IPS-20b (cell line): ENCODE measurements around the gene NTN1.

Source experiments
- H3K27ac ChIP-seq: one replicate; pipeline ENCODE4 v1.5.1; 2013; ENCODE audit warnings: low read length
- H3K27me3 ChIP-seq: 2 replicates; pipeline ENCODE4 v1.6.1; 2013; ENCODE audit warnings: mild to moderate bottlenecking, low read length, inconsistent platforms; ENCODE audit not compliant: insufficient read depth
- H3K36me3 ChIP-seq: 2 replicates; pipeline ENCODE4 v1.6.1; 2013; ENCODE audit warnings: low read depth, mild to moderate bottlenecking, inconsistent platforms, low read length, moderate library complexity; ENCODE audit not compliant: insufficient read depth
- H3K4me1 ChIP-seq: 2 replicates; pipeline ENCODE4 v1.6.1; 2013; ENCODE audit warnings: mild to moderate bottlenecking, control low read depth, inconsistent platforms, low read length, moderate library complexity; ENCODE audit not compliant: insufficient read depth
- H3K4me3 ChIP-seq: 2 replicates; pipeline ENCODE4 v1.5.1; 2013; ENCODE audit warnings: mild to moderate bottlenecking, low read length, inconsistent platforms
- H3K9ac ChIP-seq: 2 replicates; pipeline ENCODE4 v1.6.1; 2013; ENCODE audit warnings: low read depth, mild to moderate bottlenecking, inconsistent platforms, low read length, moderate library complexity
- H3K9me3 ChIP-seq: 2 replicates; pipeline ENCODE4 v1.6.1; 2013; ENCODE audit warnings: mild to moderate bottlenecking, low read depth, low read length, inconsistent platforms; ENCODE audit not compliant: insufficient read depth

The NTN1 gene

DNA sequence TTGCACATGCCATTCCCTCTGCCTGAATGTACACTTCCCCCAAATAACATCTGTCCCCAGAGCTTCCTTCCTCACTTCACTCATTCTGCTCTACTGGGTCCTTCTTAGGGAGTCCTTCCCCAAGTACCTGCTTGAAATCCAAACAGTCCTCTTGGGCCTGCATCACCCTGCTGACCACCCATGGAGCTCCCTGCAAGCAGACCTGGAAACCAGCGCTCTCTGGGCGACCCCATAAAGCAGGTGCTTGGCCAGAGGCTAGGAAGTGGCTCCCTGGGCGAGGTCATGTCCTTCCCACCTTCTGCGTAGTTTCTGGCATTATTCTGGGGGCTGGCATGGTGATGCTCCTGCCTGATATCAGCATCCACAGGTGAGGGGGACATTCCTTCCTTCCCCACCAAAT is 12.2 kb upstream of the NTN1 start:
- Histone ChIP-seq H3K4me3 (no peak overlapping the region), H3K9me3 (no peaks in the 10 kb centered on the region), H3K4me1 (peaks cover 10% of the 10 kb centered on the region; the same call in 1 of the 2 replicates), H3K9ac (no peak overlapping the region), H3K27ac (no peak overlapping the region), H3K27me3 (peaks cover 89% of the 10 kb centered on the region), H3K36me3 (no peaks in the 10 kb centered on the region)

DNA sequence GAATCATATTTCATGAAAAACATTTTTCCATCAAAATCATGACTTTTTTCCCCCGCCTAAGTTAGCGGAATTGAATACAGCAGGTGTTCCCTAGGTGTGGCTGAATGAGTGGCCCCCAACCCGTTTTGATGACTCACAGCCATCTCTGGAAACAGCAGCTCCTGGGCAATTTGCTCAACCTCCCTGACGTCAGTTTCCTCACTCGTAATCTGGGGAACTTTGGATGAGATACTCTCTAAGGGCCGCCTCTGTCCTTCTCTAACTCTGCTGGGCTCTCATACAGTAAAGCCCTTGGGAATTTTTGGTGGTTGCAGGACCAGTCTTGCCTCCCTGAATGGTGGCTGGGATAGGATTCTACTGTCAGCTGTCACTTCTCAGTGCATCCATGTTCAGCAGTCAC is 11.6 kb upstream of the NTN1 start:
- no peak overlapping the region for H3K9ac ChIP-seq
- H3K27me3 ChIP-seq, result peaks cover 89% of the 10 kb centered on the region
- peaks cover 4% of the 10 kb centered on the region; the same call in 1 of the 2 replicates for H3K4me1 ChIP-seq
- no peak overlapping the region for H3K4me3 ChIP-seq
- no peaks in the 10 kb centered on the region for H3K36me3 ChIP-seq
- H3K9me3 ChIP-seq, result no peaks in the 10 kb centered on the region
- no peak overlapping the region for H3K27ac ChIP-seq

DNA sequence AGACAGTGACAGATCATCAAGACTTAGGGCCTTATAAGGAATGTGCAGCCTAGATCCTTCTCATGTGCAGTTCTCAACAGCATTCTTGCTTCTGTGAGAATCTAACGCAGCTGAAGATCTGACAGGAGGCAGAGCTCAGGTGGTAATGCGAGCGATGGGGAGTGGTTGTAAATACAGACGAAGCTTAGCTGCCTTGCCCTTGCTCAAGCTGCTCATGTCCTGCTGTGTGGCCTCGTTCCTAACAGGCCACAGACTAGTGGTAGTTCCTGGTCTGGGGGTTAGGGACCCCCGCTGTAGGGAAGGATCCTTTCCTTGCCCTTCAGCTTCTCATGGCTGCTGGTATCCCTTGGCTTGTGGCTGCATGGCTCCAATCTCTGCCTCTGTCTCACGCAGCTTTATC is 10.3 kb upstream of the NTN1 start:
- Histone ChIP-seq H3K27me3 (peaks cover 79% of the 10 kb centered on the region), H3K9me3 (no peaks in the 10 kb centered on the region), H3K4me3 (no peak overlapping the region), H3K36me3 (no peaks in the 10 kb centered on the region), H3K9ac (no peak overlapping the region), H3K27ac (no peak overlapping the region), H3K4me1 (peaks cover 3% of the 10 kb centered on the region; the same call in 1 of the 2 replicates)

DNA sequence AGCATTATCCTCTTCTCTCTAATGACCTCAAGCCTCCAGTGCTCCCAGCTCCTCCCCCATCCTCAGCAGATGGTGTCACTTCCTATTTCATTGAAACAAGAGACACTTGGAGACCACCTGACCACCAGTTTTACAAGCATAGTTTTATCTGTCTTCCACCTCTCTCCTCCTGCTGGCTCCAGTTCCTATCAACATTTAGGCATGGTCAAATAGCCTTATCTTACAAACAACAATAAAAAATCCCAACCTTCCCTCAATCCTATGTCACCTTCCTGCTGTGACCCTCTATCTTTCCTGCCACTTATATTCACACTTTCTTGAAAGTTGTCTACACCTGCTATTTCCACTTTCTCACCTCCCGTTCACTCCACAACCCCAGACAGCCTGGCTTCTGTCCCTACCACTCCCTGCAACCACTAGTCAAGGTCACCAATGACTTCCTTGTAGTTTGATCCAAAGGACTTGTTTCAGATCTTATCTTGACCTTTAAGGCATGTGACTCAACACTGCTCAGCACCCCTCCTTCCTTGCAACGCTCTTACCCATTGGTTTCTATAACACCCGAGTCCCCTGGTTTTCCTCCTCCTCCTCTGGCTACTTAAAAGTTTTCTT is 4.3 kb upstream of the NTN1 start:
- H3K4me1 ChIP-seq, result peaks cover 3% of the 10 kb centered on the region; the same call in 1 of the 2 replicates
- peaks cover 83% of the 10 kb centered on the region for H3K27me3 ChIP-seq
- no peak overlapping the region for H3K9ac ChIP-seq
- H3K27ac ChIP-seq, result no peak overlapping the region
- no peak overlapping the region for H3K4me3 ChIP-seq
- no peaks in the 10 kb centered on the region for H3K9me3 ChIP-seq
- no peaks in the 10 kb centered on the region for H3K36me3 ChIP-seq

DNA sequence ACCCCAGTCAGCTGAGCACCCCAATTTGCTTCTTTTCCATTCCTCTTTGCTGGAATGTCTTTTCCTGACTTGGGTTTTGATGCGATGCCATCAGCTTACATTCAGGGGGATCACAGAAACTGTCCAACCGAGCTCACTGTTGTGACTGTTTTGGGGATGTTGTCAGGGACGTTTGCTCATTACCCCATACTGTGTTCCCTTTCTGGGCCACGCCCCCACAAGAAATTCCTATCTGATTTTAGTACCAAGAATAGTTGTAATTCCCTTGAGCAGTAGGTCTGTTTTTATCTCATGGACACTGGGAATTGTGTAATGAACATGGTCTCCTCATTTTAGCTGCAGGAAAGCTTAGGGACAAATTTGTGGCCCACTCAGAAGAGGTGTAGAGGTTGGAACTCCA is 2.6 kb upstream of the NTN1 start:
- peaks cover 88% of the 10 kb centered on the region for H3K27me3 ChIP-seq
- H3K4me1 ChIP-seq, result peaks cover 3% of the 10 kb centered on the region; the same call in 1 of the 2 replicates
- no peak overlapping the region for H3K9ac ChIP-seq
- H3K27ac ChIP-seq, result no peak overlapping the region
- H3K36me3 ChIP-seq, result no peaks in the 10 kb centered on the region
- H3K9me3 ChIP-seq, result no peaks in the 10 kb centered on the region
- no peak overlapping the region for H3K4me3 ChIP-seq

DNA sequence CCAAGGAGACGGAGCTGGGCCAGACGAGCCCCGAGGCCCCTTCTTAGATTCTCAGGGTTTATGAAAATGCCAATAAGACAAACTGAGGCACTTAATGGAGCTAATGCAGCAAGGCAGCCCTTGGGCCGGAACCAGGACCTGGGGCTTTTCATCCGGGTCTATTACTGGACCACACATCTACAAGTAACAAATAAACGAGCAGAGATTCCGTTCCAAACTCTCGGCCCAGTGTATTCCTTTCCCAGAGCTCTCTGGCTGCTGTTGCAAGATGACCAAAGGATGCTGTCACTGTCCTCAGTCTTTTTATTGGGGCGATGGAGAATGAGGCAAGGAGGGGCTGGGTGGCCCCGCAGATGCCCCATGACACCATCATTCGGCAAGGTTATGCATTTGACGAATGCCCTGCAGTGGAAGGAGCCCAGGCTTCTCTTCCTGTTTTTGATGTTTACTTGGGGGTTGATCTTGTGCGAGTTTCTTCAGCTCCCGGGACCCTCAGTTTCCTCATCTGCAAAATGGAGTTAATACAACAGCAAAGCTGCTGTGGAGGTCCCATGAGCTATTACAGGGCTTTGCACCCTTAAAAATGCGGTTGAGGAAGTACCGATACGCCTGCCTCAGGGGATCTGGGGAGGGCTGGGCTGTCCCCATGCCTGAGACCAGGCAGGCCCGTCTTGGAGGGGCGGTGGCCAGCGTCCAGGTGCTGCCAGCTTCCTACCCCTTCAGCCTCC is 1.1 kb upstream of the NTN1 start:
- Histone ChIP-seq H3K27ac (no peak overlapping the region), H3K9me3 (no peaks in the 10 kb centered on the region), H3K9ac (no peak overlapping the region), H3K27me3 (peaks cover 92% of the 10 kb centered on the region), H3K4me3 (peak overlapping the region; percentile 62), H3K4me1 (peaks cover 5% of the 10 kb centered on the region; the same call in 1 of the 2 replicates), H3K36me3 (no peaks in the 10 kb centered on the region)

DNA sequence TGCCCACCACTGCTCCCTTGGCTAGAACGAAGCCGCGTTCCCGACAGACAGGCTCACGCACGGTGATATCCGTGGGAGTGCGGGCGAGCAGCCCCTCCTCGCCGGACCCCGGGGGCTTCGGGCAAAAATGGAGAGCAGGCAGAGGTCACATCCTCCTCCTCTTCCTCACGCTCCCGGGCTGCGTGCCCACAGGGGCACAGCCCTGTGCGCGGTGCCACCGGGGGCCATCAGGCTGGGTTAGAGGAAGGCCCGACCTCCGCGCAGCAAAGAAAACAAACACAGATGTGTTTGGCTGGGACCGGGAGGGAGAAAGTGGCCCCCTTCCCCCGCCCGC is 519 bp upstream of the NTN1 start:
- no peaks in the 10 kb centered on the region for H3K36me3 ChIP-seq
- H3K4me3 ChIP-seq, result peak overlapping the region; percentile 62
- peaks cover 97% of the 10 kb centered on the region for H3K27me3 ChIP-seq
- H3K9me3 ChIP-seq, result no peaks in the 10 kb centered on the region
- H3K9ac ChIP-seq, result no peak overlapping the region
- peaks cover 8% of the 10 kb centered on the region; the same call in 1 of the 2 replicates for H3K4me1 ChIP-seq
- no peak overlapping the region for H3K27ac ChIP-seq

DNA sequence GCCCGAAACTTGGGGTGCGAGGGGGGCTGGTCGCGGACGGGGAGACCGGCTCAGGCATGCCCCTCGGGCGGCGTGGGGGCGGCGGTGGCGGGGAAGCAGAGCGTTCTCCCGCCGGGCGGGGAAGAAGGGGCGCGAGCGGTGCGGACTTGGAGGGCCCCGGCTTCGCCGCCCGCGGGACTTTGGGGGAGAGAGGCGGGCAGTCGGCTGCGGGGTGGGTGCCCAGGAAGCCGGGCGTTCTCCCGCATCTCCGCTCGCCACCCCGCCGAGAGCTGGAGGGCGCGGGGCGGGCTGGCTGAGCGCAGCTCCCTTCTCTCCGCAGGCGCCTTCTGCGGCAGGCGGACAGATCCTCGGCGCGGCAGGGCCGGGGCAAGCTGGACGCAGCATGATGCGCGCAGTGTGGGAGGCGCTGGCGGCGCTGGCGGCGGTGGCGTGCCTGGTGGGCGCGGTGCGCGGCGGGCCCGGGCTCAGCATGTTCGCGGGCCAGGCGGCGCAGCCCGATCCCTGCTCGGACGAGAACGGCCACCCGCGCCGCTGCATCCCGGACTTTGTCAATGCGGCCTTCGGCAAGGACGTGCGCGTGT is 772 bp downstream of the NTN1 start:
- Histone ChIP-seq H3K36me3 (no peaks in the 10 kb centered on the region), H3K27ac (no peak overlapping the region), H3K4me1 (peaks cover 12% of the 10 kb centered on the region; the same call in 1 of the 2 replicates), H3K9ac (no peak overlapping the region), H3K9me3 (no peaks in the 10 kb centered on the region), H3K27me3 (peaks cover 98% of the 10 kb centered on the region), H3K4me3 (peak overlapping the region; percentile 39; the same call in 1 of the 2 replicates)

DNA sequence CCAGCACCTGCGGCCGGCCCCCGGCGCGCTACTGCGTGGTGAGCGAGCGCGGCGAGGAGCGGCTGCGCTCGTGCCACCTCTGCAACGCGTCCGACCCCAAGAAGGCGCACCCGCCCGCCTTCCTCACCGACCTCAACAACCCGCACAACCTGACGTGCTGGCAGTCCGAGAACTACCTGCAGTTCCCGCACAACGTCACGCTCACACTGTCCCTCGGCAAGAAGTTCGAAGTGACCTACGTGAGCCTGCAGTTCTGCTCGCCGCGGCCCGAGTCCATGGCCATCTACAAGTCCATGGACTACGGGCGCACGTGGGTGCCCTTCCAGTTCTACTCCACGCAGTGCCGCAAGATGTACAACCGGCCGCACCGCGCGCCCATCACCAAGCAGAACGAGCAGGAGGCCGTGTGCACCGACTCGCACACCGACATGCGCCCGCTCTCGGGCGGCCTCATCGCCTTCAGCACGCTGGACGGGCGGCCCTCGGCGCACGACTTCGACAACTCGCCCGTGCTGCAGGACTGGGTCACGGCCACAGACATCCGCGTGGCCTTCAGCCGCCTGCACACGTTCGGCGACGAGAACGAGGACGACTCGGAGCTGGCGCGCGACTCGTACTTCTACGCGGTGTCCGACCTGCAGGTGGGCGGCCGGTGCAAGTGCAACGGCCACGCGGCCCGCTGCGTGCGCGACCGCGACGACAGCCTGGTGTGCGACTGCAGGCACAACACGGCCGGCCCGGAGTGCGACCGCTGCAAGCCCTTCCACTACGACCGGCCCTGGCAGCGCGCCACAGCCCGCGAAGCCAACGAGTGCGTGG is 1.5 kb downstream of the NTN1 start:
- H3K27ac ChIP-seq, result no peak overlapping the region
- peak overlapping the region; percentile 37 for H3K4me3 ChIP-seq
- H3K9me3 ChIP-seq, result no peaks in the 10 kb centered on the region
- peaks cover 13% of the 10 kb centered on the region; the same call in 1 of the 2 replicates for H3K4me1 ChIP-seq
- H3K27me3 ChIP-seq, result peaks cover 98% of the 10 kb centered on the region
- no peaks in the 10 kb centered on the region for H3K36me3 ChIP-seq
- no peak overlapping the region for H3K9ac ChIP-seq

DNA sequence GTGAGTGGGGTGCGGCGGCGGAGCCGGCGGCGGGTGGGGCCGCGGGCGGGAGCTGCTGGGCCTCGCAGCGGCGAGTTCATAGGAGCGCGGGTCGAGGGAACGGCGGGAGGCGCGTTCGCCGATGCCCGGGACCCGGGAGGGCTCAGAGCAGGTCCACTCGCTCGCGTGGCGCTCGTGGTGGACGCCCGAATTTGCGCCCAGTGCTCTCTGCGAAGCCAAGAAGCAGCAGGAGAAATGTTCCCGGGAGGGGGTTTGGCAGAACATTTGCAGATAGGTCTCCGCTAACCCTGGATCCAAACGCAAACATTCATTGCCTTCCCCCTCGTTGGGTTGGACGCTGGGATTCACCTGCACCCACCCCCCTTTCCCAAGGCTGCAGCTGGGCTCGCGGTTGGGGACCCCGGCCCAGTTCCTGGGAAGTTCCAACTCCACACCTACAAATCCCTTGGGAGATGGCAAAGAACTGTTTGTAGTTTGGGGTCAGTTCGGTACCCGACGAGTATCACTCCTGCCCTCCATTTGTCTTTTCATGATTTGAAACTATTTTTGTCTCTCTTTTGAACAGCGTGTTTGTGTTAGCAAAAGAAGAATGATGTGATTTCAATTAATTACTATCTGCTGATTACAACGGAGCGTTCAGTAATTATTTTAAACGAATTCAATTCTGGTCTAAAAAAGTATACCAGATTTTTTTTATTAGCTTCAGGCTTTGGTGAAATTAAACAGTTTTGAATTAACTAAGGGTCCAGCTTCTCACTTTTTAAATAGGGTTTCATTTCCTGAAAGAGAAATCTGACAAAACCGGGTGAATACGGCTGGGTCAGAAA is 2.3 kb downstream of the NTN1 start:
- Histone ChIP-seq H3K9ac (no peak overlapping the region), H3K27me3 (peaks cover 98% of the 10 kb centered on the region), H3K27ac (no peak overlapping the region), H3K9me3 (no peaks in the 10 kb centered on the region), H3K36me3 (no peaks in the 10 kb centered on the region), H3K4me3 (peak overlapping the region; percentile 29; the same call in 1 of the 2 replicates), H3K4me1 (peaks cover 19% of the 10 kb centered on the region)

DNA sequence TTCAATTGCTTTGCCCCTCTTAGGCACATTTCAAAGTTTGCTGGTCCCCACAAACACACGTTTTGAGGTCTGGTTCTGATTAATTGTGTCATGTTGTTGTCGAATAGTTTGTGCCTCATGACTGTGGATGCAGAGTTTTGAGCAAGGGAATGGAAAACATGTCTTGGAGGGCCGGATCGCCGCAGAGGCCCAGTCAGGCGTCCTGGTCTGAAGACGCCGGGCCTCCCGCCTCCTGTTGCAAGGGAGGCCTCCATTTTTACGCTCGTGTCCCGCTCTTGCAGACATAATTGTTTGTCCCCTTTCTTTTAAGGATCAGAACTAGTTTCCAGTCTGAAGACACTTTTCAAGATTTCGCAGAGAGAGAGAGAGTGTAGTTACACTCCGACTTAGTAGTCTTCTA is 3.2 kb downstream of the NTN1 start:
- H3K9ac ChIP-seq, result no peak overlapping the region
- peaks cover 98% of the 10 kb centered on the region for H3K27me3 ChIP-seq
- H3K4me1 ChIP-seq, result peaks cover 19% of the 10 kb centered on the region
- H3K4me3 ChIP-seq, result peak overlapping the region; percentile 42
- no peak overlapping the region for H3K27ac ChIP-seq
- no peaks in the 10 kb centered on the region for H3K9me3 ChIP-seq
- H3K36me3 ChIP-seq, result no peaks in the 10 kb centered on the region
